ENCODE results near the gene UCN.
"Not testable (repeated sequence)": the region's sequence is repeated elsewhere in the genome, so short reads cannot be mapped to it uniquely, and the experiment has no call there.

Gene UCN

DNA sequence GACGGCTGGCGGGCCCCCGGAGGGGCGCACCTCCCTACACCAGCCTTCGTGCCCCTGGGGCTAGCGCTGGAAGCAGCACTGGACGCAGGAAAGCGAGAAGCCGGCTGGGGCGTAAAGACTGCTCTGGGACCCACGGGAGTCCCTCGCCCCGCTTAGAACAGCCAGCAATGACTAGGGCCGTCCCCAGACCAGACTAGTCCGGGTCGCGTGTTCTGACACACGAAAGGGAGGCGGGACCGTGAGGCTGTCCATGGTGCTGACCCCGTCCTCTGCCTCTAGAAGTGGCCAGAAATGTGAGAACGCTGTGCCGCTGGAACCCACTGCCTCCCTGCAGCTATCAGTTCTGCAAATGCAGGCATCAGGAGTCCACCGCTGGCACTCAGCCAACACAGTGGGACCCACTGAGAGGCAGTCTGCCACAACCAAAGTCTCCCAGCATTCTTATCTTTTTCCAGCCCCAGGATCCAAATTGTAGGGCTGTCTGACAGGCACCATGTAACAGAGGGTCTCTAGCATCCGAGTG, at the start of gene UCN:
UCN (minus strand) TSS at position 87 of the 523 bp plus-strand sequence. CDS start 550 bp downstream, outside the sequence.
- Histone ChIP-seq H3K4me1 (ENCODE audit: control insufficient read depth, insufficient read depth, low read length) (peaks cover 19% of the 10 kb centered on the region), H3K27ac (ENCODE audit: low read length) (no peak within 1 kb of the TSS), H3K4me3 (ENCODE audit: low read length in 2 of 2) (peak within 1 kb of the TSS in 1 of 2 donors; percentile 40), H3K36me3 (ENCODE audit: control insufficient read depth in 2 of 2, insufficient read depth in 2 of 2, low read length in 2 of 2) (peaks cover 9 to 16% of the 10 kb centered on the region in 2 donors), H3K9me3 (ENCODE audit: control insufficient read depth in 2 of 2, low read length in 2 of 2) (no peaks in the 10 kb centered on the region), H3K27me3 (ENCODE audit: control insufficient read depth in 1 of 2, insufficient read depth in 2 of 2, low read length in 2 of 2) (peaks cover 39 to 41% of the 10 kb centered on the region in 2 donors), H3K9ac (ENCODE audit: low read length in 2 of 2) (no peak within 1 kb of the TSS)

DNA sequence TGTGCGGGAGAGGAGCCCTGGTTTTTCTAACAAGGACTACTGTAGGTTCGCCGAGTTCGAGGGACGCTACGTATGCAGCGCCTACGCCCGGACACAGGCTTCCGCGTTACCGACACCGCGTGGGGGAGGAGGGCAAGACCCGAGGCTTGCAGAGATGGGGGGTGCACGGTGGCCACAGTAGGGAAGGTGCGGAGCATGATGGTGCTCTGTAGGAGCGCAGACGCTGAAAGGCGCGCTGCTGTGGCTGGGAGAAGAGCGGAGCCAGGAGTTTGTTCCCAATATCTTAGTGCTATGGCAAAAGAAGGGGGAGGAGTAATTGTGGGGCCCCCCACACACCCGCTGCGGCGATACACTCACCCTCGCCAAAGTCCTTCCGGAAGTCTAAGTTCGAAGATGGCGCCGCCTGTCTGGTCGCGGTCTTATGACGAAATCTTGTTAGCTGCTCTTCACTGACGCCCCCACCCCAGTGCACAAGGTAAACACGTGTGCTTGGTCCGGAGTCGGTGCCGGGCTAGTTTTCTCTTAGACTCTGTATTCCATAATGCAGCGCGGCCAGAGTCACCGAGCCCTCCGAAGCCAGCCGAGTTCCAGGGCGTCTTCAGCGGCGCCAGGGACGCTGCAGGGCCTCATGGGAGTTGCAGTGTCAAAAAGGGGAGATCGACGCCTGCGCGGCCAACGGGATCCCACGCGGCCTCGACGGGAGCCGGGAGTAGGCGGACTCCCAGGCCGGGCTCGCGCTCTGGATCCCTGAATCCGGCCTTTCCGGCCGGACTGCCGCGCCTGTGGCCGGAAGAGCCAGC, 48.3 kb upstream of the UCN start, which contains the start of gene GTF3C2:
GTF3C2 (minus strand) TSS at position 383 of the 800 bp plus-strand sequence. CDS start 13,210 bp downstream, outside the sequence.
- no peaks in the 10 kb centered on the region for H3K27me3 ChIP-seq (ENCODE audit: control insufficient read depth in 1 of 2, insufficient read depth in 2 of 2, low read length in 2 of 2)
- H3K4me1 ChIP-seq (ENCODE audit: control insufficient read depth, insufficient read depth, low read length) = peaks cover 17% of the 10 kb centered on the region
- H3K36me3 ChIP-seq (ENCODE audit: control insufficient read depth in 2 of 2, insufficient read depth in 2 of 2, low read length in 2 of 2) = no peaks in the 10 kb centered on the region
- H3K9me3 ChIP-seq (ENCODE audit: control insufficient read depth in 2 of 2, low read length in 2 of 2) = no peaks in the 10 kb centered on the region
- H3K27ac ChIP-seq (ENCODE audit: low read length) = peak within 1 kb of the TSS; percentile 80
- peak within 1 kb of the TSS; percentile 85 to 99 for H3K4me3 ChIP-seq (ENCODE audit: low read length in 2 of 2)
- H3K9ac ChIP-seq (ENCODE audit: low read length in 2 of 2) = peak within 1 kb of the TSS; percentile 77 to 93

- H3K9ac ChIP-seq (ENCODE audit: low read length in 2 of 2) = peak overlapping the region; percentile 77 to 93
- peak overlapping the region; percentile 80 for H3K27ac ChIP-seq (ENCODE audit: low read length)
- H3K4me1 ChIP-seq (ENCODE audit: control insufficient read depth, insufficient read depth, low read length) = peaks cover 17% of the 10 kb centered on the region
- H3K36me3 ChIP-seq (ENCODE audit: control insufficient read depth in 2 of 2, insufficient read depth in 2 of 2, low read length in 2 of 2) = no peaks in the 10 kb centered on the region
- no peaks in the 10 kb centered on the region for H3K27me3 ChIP-seq (ENCODE audit: control insufficient read depth in 1 of 2, insufficient read depth in 2 of 2, low read length in 2 of 2)
- H3K4me3 ChIP-seq (ENCODE audit: low read length in 2 of 2) = peak overlapping the region; percentile 85 to 99
- H3K9me3 ChIP-seq (ENCODE audit: control insufficient read depth in 2 of 2, low read length in 2 of 2) = no peaks in the 10 kb centered on the region
Measured at GRCh38 chr2:27356056-27356381, 47.8 kb upstream of the UCN start.

GRCh38 chr2:27354597-27354927, 46.3 kb upstream of the UCN start:
- Histone ChIP-seq H3K9ac (ENCODE audit: low read length in 2 of 2) (no peak overlapping the region), H3K36me3 (ENCODE audit: control insufficient read depth in 2 of 2, insufficient read depth in 2 of 2, low read length in 2 of 2) (peaks cover 0 to 2% of the 10 kb centered on the region in 2 donors), H3K4me3 (ENCODE audit: low read length in 2 of 2) (no peak overlapping the region), H3K27ac (ENCODE audit: low read length) (no peak overlapping the region), H3K27me3 (ENCODE audit: control insufficient read depth in 1 of 2, insufficient read depth in 2 of 2, low read length in 2 of 2) (no peaks in the 10 kb centered on the region), H3K9me3 (ENCODE audit: control insufficient read depth in 2 of 2, low read length in 2 of 2) (no peaks in the 10 kb centered on the region), H3K4me1 (ENCODE audit: control insufficient read depth, insufficient read depth, low read length) (peaks cover 17% of the 10 kb centered on the region)

- Histone ChIP-seq H3K27ac (ENCODE audit: low read length) (no peak overlapping the region), H3K9me3 (ENCODE audit: control insufficient read depth in 2 of 2, low read length in 2 of 2) (no peaks in the 10 kb centered on the region), H3K4me1 (ENCODE audit: control insufficient read depth, insufficient read depth, low read length) (peaks cover 17% of the 10 kb centered on the region), H3K27me3 (ENCODE audit: control insufficient read depth in 1 of 2, insufficient read depth in 2 of 2, low read length in 2 of 2) (no peaks in the 10 kb centered on the region), H3K36me3 (ENCODE audit: control insufficient read depth in 2 of 2, insufficient read depth in 2 of 2, low read length in 2 of 2) (peaks cover 0 to 2% of the 10 kb centered on the region in 2 donors), H3K4me3 (ENCODE audit: low read length in 2 of 2) (no peak overlapping the region), H3K9ac (ENCODE audit: low read length in 2 of 2) (no peak overlapping the region)
Measured at GRCh38 chr2:27353762-27354596, 45.7 kb upstream of the UCN start.

GRCh38 chr2:27353386-27353761, 45.1 kb upstream of the UCN start:
- H3K9me3 ChIP-seq (ENCODE audit: control insufficient read depth in 2 of 2, low read length in 2 of 2) = not testable (repeated sequence)
- H3K4me1 ChIP-seq (ENCODE audit: control insufficient read depth, insufficient read depth, low read length) = peaks cover 17% of the 10 kb centered on the region

DNA sequence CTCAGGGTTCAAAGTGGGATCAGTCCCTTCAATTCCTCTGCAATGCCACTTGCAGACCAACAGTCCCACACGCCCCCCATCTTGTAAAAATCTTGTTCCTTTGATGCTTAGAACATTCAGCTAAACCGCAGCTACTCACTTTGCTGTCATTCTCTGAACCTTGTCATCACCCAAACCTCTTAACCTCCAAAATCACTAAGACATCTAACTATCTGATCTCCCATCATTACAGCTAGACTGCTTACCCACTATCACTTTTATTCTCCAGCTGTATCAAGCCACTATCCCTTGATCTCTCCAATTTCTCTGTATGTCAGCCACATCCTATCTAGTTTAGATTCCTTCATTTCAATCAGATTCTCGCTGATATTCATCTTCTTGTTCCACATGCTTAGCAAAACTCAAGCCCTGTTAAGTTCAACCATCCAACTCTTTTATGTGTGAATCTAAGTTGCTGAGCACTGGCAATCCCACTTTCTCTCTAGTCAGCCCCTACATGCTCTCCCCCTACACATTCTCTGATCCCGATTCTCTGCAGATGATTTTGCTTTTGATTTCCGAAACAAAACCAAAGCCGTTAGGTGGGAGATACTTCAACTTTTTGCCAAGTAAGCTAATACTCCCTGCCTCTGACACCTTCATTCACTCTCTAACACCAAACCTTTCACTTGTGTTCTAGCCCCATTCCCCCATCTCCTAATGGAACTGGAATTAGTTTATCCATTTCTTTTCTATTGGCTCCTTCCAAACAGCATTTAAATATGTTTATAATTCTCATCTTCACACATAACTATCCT, 43.8 kb upstream of the UCN start:
- Histone ChIP-seq H3K9ac (ENCODE audit: low read length in 2 of 2) (no peak overlapping the region), H3K27ac (ENCODE audit: low read length) (no peak overlapping the region), H3K4me1 (ENCODE audit: control insufficient read depth, insufficient read depth, low read length) (peaks cover 9% of the 10 kb centered on the region), H3K9me3 (ENCODE audit: control insufficient read depth in 2 of 2, low read length in 2 of 2) (no peaks in the 10 kb centered on the region), H3K36me3 (ENCODE audit: control insufficient read depth in 2 of 2, insufficient read depth in 2 of 2, low read length in 2 of 2) (peaks cover 0 to 2% of the 10 kb centered on the region in 2 donors), H3K4me3 (ENCODE audit: low read length in 2 of 2) (no peak overlapping the region), H3K27me3 (ENCODE audit: control insufficient read depth in 1 of 2, insufficient read depth in 2 of 2, low read length in 2 of 2) (no peaks in the 10 kb centered on the region)

More at GRCh38 chr2:27353386-27353761, 45.1 kb upstream of the UCN start:
- not testable (repeated sequence) for H3K27me3 ChIP-seq (ENCODE audit: control insufficient read depth in 1 of 2, insufficient read depth in 2 of 2, low read length in 2 of 2); H3K9ac ChIP-seq (ENCODE audit: low read length in 2 of 2); H3K36me3 ChIP-seq (ENCODE audit: control insufficient read depth in 2 of 2, insufficient read depth in 2 of 2, low read length in 2 of 2); H3K27ac ChIP-seq (ENCODE audit: low read length); H3K4me3 ChIP-seq (ENCODE audit: low read length in 2 of 2)

DNA sequence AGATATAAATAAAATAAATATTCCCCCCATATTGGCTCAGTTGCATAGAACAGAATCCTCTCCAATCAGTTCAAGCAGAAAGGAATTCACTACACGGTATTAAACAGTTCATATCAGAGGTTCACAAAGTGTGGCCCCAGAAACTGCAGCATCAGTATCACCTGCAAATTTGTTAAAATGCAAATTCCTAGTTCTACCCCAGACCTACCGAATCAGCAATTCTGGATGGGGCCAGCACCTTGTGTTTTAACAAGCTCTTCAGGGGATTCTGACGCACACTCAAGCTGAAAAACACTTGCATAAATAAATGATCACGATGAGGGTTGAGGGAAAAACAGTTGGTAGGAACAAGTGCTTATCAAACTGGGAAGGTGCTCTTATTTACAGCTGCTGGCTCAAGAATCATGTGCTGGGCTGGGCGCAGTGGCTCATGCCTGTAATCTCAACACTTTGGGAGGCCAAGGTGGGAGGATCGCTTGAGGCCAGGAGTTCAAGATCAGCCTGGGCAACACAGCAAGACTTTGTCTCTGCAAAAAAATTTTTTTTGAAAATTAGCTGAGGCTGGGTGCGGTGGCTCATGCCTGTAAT, 42.0 kb upstream of the UCN start:
- H3K9ac ChIP-seq (ENCODE audit: low read length in 2 of 2) = no peak overlapping the region
- H3K27me3 ChIP-seq (ENCODE audit: control insufficient read depth in 1 of 2, insufficient read depth in 2 of 2, low read length in 2 of 2) = no peaks in the 10 kb centered on the region
- no peak overlapping the region for H3K4me3 ChIP-seq (ENCODE audit: low read length in 2 of 2)
- no peaks in the 10 kb centered on the region for H3K4me1 ChIP-seq (ENCODE audit: control insufficient read depth, insufficient read depth, low read length)
- H3K9me3 ChIP-seq (ENCODE audit: control insufficient read depth in 2 of 2, low read length in 2 of 2) = no peaks in the 10 kb centered on the region
- no peak overlapping the region for H3K27ac ChIP-seq (ENCODE audit: low read length)
- H3K36me3 ChIP-seq (ENCODE audit: control insufficient read depth in 2 of 2, insufficient read depth in 2 of 2, low read length in 2 of 2) = peaks cover 0 to 2% of the 10 kb centered on the region in 2 donors

- Histone ChIP-seq H3K27ac (ENCODE audit: low read length) (no peak overlapping the region), H3K4me3 (ENCODE audit: low read length in 2 of 2) (no peak overlapping the region), H3K9me3 (ENCODE audit: control insufficient read depth in 2 of 2, low read length in 2 of 2) (no peaks in the 10 kb centered on the region), H3K27me3 (ENCODE audit: control insufficient read depth in 1 of 2, insufficient read depth in 2 of 2, low read length in 2 of 2) (no peaks in the 10 kb centered on the region), H3K9ac (ENCODE audit: low read length in 2 of 2) (no peak overlapping the region), H3K36me3 (ENCODE audit: control insufficient read depth in 2 of 2, insufficient read depth in 2 of 2, low read length in 2 of 2) (peaks cover under 1 to 8% of the 10 kb centered on the region in 2 donors), H3K4me1 (ENCODE audit: control insufficient read depth, insufficient read depth, low read length) (no peaks in the 10 kb centered on the region)
Measured at GRCh38 chr2:27347641-27348040, 39.4 kb upstream of the UCN start.

DNA sequence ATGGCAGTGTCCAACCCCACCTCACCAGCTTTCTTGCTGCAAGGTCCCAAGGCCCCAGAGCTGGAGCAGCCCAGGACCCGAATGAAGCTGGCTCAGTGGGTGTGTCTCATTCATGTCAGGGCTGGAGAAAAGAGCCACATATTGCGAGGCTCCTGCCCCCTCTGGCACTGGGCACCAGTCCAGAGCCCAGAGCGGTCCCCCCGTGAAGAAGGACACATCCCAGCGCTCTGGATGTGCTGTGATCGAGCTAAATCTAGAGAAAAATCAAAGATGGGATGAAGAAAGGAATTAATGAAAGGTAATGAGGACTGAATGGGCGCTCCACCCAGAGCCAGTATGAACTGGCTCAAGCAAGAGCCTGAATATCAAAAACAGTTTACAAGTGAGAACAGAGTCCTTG, 27.9 kb upstream of the UCN start:
- Histone ChIP-seq H3K4me3 (ENCODE audit: low read length in 2 of 2) (no peak overlapping the region), H3K27me3 (ENCODE audit: control insufficient read depth in 1 of 2, insufficient read depth in 2 of 2, low read length in 2 of 2) (no peaks in the 10 kb centered on the region), H3K9me3 (ENCODE audit: control insufficient read depth in 2 of 2, low read length in 2 of 2) (no peaks in the 10 kb centered on the region), H3K4me1 (ENCODE audit: control insufficient read depth, insufficient read depth, low read length) (no peaks in the 10 kb centered on the region), H3K9ac (ENCODE audit: low read length in 2 of 2) (no peak overlapping the region), H3K27ac (ENCODE audit: low read length) (no peak overlapping the region), H3K36me3 (ENCODE audit: control insufficient read depth in 2 of 2, insufficient read depth in 2 of 2, low read length in 2 of 2) (peaks cover 40 to 56% of the 10 kb centered on the region in 2 donors)

Data from stomach smooth muscle (tissue), 2 donors.